ENCODE measurements around the gene PARP11. TPM values are rescaled to one million over a fixed set of nuclear protein-coding genes. Genes with fewer than 3 reads are reported as not detected.

The PARP11 gene
- total RNA-seq, 1 experiment from 2014 or later, result 5.2 TPM

DNA sequence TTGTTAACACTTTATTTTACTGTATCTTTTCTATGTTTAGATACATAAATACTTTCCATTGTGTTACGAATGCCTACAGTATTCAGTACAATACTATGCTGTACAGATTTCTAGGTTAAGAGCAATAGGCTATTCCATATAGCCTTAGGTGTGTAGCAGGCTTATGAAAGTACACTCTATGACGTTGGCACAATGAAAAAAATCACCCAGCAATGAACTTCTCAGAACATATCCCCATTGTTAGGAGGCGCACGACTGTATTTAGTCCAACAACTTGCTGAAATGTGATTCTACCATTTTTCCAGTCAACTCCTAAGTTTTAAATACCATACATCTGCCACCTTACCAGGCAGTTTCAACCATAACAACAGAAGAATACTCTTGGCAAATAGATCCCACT lies 1.8 kb downstream of the PARP11 start:
- BruUV-seq (replicated peaks), result no TSS peak
- Mint-ChIP-seq H3K9me3 (ENCODE audit: low read depth, unreplicated experiment) (no peaks in the 10 kb centered on the region), H3K4me1 (ENCODE audit: low read depth, unreplicated experiment) (peaks cover 8% of the 10 kb centered on the region), H3K36me3 (ENCODE audit: insufficient read depth, unreplicated experiment) (peaks cover 13% of the 10 kb centered on the region), H3K27me3 (ENCODE audit: unreplicated experiment) (no peaks in the 10 kb centered on the region), H3K4me3 (ENCODE audit: low read depth, unreplicated experiment) (no peak overlapping the region), H3K27ac (ENCODE audit: unreplicated experiment) (no peak overlapping the region)
- TF ChIP-seq, protein P1, sequence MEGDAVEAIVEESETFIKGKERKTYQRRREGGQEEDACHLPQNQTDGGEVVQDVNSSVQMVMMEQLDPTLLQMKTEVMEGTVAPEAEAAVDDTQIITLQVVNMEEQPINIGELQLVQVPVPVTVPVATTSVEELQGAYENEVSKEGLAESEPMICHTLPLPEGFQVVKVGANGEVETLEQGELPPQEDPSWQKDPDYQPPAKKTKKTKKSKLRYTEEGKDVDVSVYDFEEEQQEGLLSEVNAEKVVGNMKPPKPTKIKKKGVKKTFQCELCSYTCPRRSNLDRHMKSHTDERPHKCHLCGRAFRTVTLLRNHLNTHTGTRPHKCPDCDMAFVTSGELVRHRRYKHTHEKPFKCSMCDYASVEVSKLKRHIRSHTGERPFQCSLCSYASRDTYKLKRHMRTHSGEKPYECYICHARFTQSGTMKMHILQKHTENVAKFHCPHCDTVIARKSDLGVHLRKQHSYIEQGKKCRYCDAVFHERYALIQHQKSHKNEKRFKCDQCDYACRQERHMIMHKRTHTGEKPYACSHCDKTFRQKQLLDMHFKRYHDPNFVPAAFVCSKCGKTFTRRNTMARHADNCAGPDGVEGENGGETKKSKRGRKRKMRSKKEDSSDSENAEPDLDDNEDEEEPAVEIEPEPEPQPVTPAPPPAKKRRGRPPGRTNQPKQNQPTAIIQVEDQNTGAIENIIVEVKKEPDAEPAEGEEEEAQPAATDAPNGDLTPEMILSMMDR (IDR thresholded peaks at IDR 0.05; ENCODE audit: unreplicated experiment), result no peak
- DNase-seq, result no peak
- intact Hi-C loops (cut with micrococcal nuclease; ENCODE audit: unreplicated experiment), result no loop called here
- CTCF ChIA-PET, result no interaction called here

DNA sequence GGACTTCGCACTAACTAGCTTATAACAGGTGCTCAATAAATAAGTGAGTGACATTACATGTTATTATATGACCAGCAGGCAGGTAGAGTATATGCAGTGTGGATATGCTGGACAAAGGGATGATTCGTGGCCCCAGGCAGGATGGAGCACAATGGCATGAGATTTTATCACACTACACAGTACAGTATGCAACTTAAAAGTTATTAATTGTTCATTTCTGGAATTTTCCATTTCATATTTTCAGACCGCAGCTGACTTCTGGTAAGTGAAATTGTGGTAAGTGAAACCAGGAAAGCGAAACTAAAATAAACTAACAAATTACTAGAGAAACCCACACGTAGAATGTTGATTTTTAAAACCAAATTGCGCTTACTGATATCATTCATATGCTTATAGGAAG lies 3.3 kb downstream of the PARP11 start:
- CTCF ChIA-PET, result no interaction called here
- DNase-seq, result no peak
- no TSS peak for BruUV-seq (replicated peaks)
- Mint-ChIP-seq H3K9me3 (ENCODE audit: low read depth, unreplicated experiment) (peaks cover 6% of the 10 kb centered on the region), H3K4me3 (ENCODE audit: low read depth, unreplicated experiment) (no peak overlapping the region), H3K36me3 (ENCODE audit: insufficient read depth, unreplicated experiment) (peaks cover 13% of the 10 kb centered on the region), H3K4me1 (ENCODE audit: low read depth, unreplicated experiment) (peaks cover 8% of the 10 kb centered on the region), H3K27me3 (ENCODE audit: unreplicated experiment) (no peaks in the 10 kb centered on the region), H3K27ac (ENCODE audit: unreplicated experiment) (no peak overlapping the region)
- intact Hi-C loops (cut with micrococcal nuclease; ENCODE audit: unreplicated experiment), result no loop called here
- TF ChIP-seq, protein P1 (IDR thresholded peaks at IDR 0.05; ENCODE audit: unreplicated experiment), result no peak

DNA sequence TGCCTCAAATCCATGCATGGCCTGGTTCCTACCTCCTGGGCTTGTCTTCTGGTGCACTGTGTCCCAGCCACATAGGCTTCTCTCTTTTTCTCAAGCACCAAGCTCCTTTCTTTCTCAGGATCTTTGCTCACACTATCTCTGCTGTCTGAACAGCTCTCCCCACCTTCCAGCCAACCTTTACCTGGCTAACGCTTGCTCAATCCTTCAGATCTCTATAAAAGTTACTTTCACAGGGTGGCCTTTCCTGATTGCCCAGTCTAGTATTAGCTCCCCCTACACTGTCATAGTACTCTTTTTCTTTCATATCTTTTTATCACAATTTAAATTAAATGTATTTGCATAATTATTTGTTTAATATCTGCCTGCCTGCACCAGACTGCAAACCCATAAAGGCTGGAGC lies 3.8 kb downstream of the PARP11 start:
- Mint-ChIP-seq H3K4me3 (ENCODE audit: low read depth, unreplicated experiment) (no peak overlapping the region), H3K27ac (ENCODE audit: unreplicated experiment) (no peak overlapping the region), H3K36me3 (ENCODE audit: insufficient read depth, unreplicated experiment) (peaks cover 13% of the 10 kb centered on the region), H3K9me3 (ENCODE audit: low read depth, unreplicated experiment) (peaks cover 6% of the 10 kb centered on the region), H3K27me3 (ENCODE audit: unreplicated experiment) (no peaks in the 10 kb centered on the region), H3K4me1 (ENCODE audit: low read depth, unreplicated experiment) (peaks cover 8% of the 10 kb centered on the region)
- intact Hi-C loops (cut with micrococcal nuclease; ENCODE audit: unreplicated experiment), result no loop called here
- CTCF ChIA-PET, result no interaction called here
- DNase-seq, result no peak
- BruUV-seq (replicated peaks), result no TSS peak
- TF ChIP-seq, protein P1 (IDR thresholded peaks at IDR 0.05; ENCODE audit: unreplicated experiment), result no peak

DNA sequence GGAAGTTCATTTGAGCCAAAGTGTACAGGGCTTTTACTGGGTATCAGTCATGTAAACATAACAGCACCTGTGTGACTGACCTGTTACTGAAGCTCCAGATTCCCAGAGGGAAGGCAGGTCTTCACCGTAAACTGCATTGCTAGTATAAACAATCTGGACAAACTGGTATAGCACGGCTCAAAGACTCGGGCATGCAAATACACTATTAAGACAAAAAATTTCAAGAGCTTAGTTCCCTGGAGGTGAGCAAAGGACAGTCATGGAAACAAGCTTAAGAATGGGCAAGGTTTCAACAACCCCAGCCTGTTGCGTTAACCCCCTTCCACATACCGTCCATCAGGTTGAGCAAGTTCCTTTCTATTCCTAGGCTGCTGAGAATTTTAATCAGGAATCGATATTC lies 9.4 kb downstream of the PARP11 start:
- intact Hi-C loops (cut with micrococcal nuclease; ENCODE audit: unreplicated experiment), result no loop called here
- no peak overlapping the region for H3K27ac Mint-ChIP-seq (ENCODE audit: unreplicated experiment)
- no peaks in the 10 kb centered on the region for H3K27me3 Mint-ChIP-seq (ENCODE audit: unreplicated experiment)
- TF ChIP-seq, protein P1 (IDR thresholded peaks at IDR 0.05; ENCODE audit: unreplicated experiment), result no peak
- H3K36me3 Mint-ChIP-seq (ENCODE audit: insufficient read depth, unreplicated experiment), result no peaks in the 10 kb centered on the region
- peaks cover 6% of the 10 kb centered on the region for H3K9me3 Mint-ChIP-seq (ENCODE audit: low read depth, unreplicated experiment)
- H3K4me1 Mint-ChIP-seq (ENCODE audit: low read depth, unreplicated experiment), result no peaks in the 10 kb centered on the region
- BruUV-seq (replicated peaks), result no TSS peak
- CTCF ChIA-PET, result interaction anchor here (0.5 kb wide), 1 partner anchor 19 kb away, joined by 3 read pairs; no protein-coding TSS in a partner anchor
- H3K4me3 Mint-ChIP-seq (ENCODE audit: low read depth, unreplicated experiment), result no peak overlapping the region
- no peak for DNase-seq

Measured in Calu3 (cell line).